ENCODE results near the gene DCAF8. TPM values are rescaled to one million over a fixed set of nuclear protein-coding genes. Genes with fewer than 3 reads are reported as not detected.
A peak's percentile ranks its signal among the peaks of the same experiment; 100 is the strongest.

DCAF8 gene
- total RNA-seq, 1 donor from 2014 or later: 130 TPM

- Histone ChIP-seq H3K9me3 (no peaks in the 10 kb centered on the region), H3K27me3 (no peaks in the 10 kb centered on the region), H3K4me3 (no peak overlapping the region), H3K27ac (peak overlapping the region; percentile 68), H3K36me3 (peaks cover 48% of the 10 kb centered on the region), H3K4me1 (peaks cover 55% of the 10 kb centered on the region)
- TF ChIP-seq CTCF (IDR thresholded peaks at IDR 0.05): no peak
- DNase-seq: no peak
- ATAC-seq: no peak
- intact Hi-C loops (cut with DNase I): no loop called here
Measured at GRCh38 chr1:160208557-160209320, 53.6 kb downstream of the DCAF8 start.

GRCh38 chr1:160207771-160208556, 54.4 kb downstream of the DCAF8 start:
- H3K27ac ChIP-seq: peak overlapping the region; percentile 68
- peaks cover 55% of the 10 kb centered on the region for H3K4me1 ChIP-seq
- H3K4me3 ChIP-seq: no peak overlapping the region
- H3K27me3 ChIP-seq: no peaks in the 10 kb centered on the region
- ATAC-seq (no peak), DNase-seq (no peak)
- no peak for TF ChIP-seq CTCF (IDR thresholded peaks at IDR 0.05)
- intact Hi-C loops (cut with DNase I): no loop called here
- peaks cover 41% of the 10 kb centered on the region for H3K36me3 ChIP-seq
- no peaks in the 10 kb centered on the region for H3K9me3 ChIP-seq

GRCh38 chr1:160207118-160207650, 55.2 kb downstream of the DCAF8 start:
- Histone ChIP-seq H3K4me3 (no peak overlapping the region), H3K9me3 (no peaks in the 10 kb centered on the region), H3K4me1 (peaks cover 55% of the 10 kb centered on the region), H3K27ac (peak overlapping the region; percentile 93), H3K36me3 (peaks cover 33% of the 10 kb centered on the region), H3K27me3 (no peaks in the 10 kb centered on the region)
- intact Hi-C loops (cut with DNase I): no loop called here
- no peak for ATAC-seq
- TF ChIP-seq CTCF (IDR thresholded peaks at IDR 0.05): no peak
- no peak for DNase-seq

- H3K27me3 ChIP-seq: no peaks in the 10 kb centered on the region
- H3K4me3 ChIP-seq: peak overlapping the region; percentile 93
- peaks cover 55% of the 10 kb centered on the region for H3K4me1 ChIP-seq
- peak overlapping the region; percentile 93 for H3K27ac ChIP-seq
- H3K9me3 ChIP-seq: no peaks in the 10 kb centered on the region
- DNase-seq: no peak
- TF ChIP-seq CTCF (IDR thresholded peaks at IDR 0.05): no peak
- intact Hi-C loops (cut with DNase I): no loop called here
- no peak for ATAC-seq
- peaks cover 27% of the 10 kb centered on the region for H3K36me3 ChIP-seq
Measured at GRCh38 chr1:160206421-160207117, 55.8 kb downstream of the DCAF8 start.

GRCh38 chr1:160206036-160206389, 56.3 kb downstream of the DCAF8 start:
- Histone ChIP-seq H3K4me1 (peaks cover 55% of the 10 kb centered on the region), H3K27ac (peak overlapping the region; percentile 93), H3K4me3 (peak overlapping the region; percentile 93), H3K36me3 (peaks cover 21% of the 10 kb centered on the region), H3K9me3 (no peaks in the 10 kb centered on the region), H3K27me3 (no peaks in the 10 kb centered on the region)
- DNase-seq (no peak), ATAC-seq (peak; percentile 57)
- TF ChIP-seq CTCF (IDR thresholded peaks at IDR 0.05): no peak
- intact Hi-C loops (cut with DNase I): no loop called here

All from upper lobe of right lung (tissue), 1 donor.